NOMO-1 treated with dmso at 0.1 percent for 144 hours (cell line): ENCODE measurements around the gene GRWD1.

Experiments
- DNase-seq: peaks from one replicate; lab custom pipeline; 2025; ENCODE audit not compliant: unreplicated experiment; lab: John Stamatoyannopoulos, UW

The GRWD1 gene

GRCh38 chr19:48455908-48456562 is 10.3 kb downstream of the GRWD1 start:
- DNase-seq: no peak

GRCh38 chr19:48456864-48457263 is 11.1 kb downstream of the GRWD1 start:
- no peak for DNase-seq

- DNase-seq: no peak
Measured at GRCh38 chr19:48458016-48458415, 12.2 kb downstream of the GRWD1 start.

- no peak for DNase-seq
Measured at GRCh38 chr19:48461651-48461981, 15.8 kb downstream of the GRWD1 start.

- no peak for DNase-seq
Measured at GRCh38 chr19:48461982-48462655, 16.3 kb downstream of the GRWD1 start.

- DNase-seq: no peak
Measured at GRCh38 chr19:48465215-48465614, 19.4 kb downstream of the GRWD1 start.

GRCh38 chr19:48466561-48467325 is 21.0 kb downstream of the GRWD1 start:
- no peak for DNase-seq

- peak; percentile 99 for DNase-seq
Measured at GRCh38 chr19:48468772-48469288, 23.0 kb downstream of the GRWD1 start.

GRCh38 chr19:48469289-48469881 is 23.6 kb downstream of the GRWD1 start, which contains the start of gene CYTH2:
Gene CYTH2, plus strand, starts transcription at chr19:48469369. Its CDS starts 139 bp downstream, at chr19:48469508.
- DNase-seq: no peak

GRCh38 chr19:48469934-48470680 is 24.3 kb downstream of the GRWD1 start:
- DNase-seq: no peak

- no peak for DNase-seq
Measured at GRCh38 chr19:48470856-48471255, 25.1 kb downstream of the GRWD1 start.

- no peak for DNase-seq
Measured at GRCh38 chr19:48471836-48472235, 26.1 kb downstream of the GRWD1 start.

- no peak for DNase-seq
Measured at GRCh38 chr19:48473161-48473966, 27.6 kb downstream of the GRWD1 start.

GRCh38 chr19:48474084-48474592 is 28.4 kb downstream of the GRWD1 start:
- DNase-seq: no peak

GRCh38 chr19:48475369-48476068 is 29.7 kb downstream of the GRWD1 start:
- DNase-seq: no peak

GRCh38 chr19:48476176-48476575 is 30.4 kb downstream of the GRWD1 start:
- DNase-seq: no peak

GRCh38 chr19:48477067-48477685 is 31.4 kb downstream of the GRWD1 start:
- no peak for DNase-seq

- DNase-seq: no peak
Measured at GRCh38 chr19:48477698-48478338, 32.0 kb downstream of the GRWD1 start.
